ENCODE results near the gene KCNH3.

- no peak for TF ChIP-seq MXI1 (conservative IDR thresholded peaks at IDR 0.05; ENCODE audit: poor library complexity, severe bottlenecking)
- TF ChIP-seq CTCF (IDR thresholded peaks at IDR 0.05; ENCODE audit: poor library complexity, severe bottlenecking): no peak
- no peak for TF ChIP-seq EP300 (conservative IDR thresholded peaks at IDR 0.05; ENCODE audit: poor library complexity, severe bottlenecking)
- no peak for TF ChIP-seq EZH2 (IDR thresholded peaks at IDR 0.05; ENCODE audit: borderline replicate concordance, insufficient read depth, low read length, poor library complexity, severe bottlenecking)
- TF ChIP-seq POLR2AphosphoS5 (IDR thresholded peaks at IDR 0.05): no peak
- no peak for TF ChIP-seq TAF1 (IDR thresholded peaks at IDR 0.05; ENCODE audit: low read depth)
- no peak for TF ChIP-seq SMC3 (conservative IDR thresholded peaks at IDR 0.05; ENCODE audit: poor library complexity)
These were observed 66.0 kb downstream of the KCNH3 start for GRCh38 chr12:49604856-49605255.
